ENCODE data around the gene HHAT.
A peak's percentile ranks its signal among the peaks of the same experiment; 100 is the strongest.

The HHAT gene

GRCh38 chr1:210328746-210329503 is at the start of gene HHAT:
Gene HHAT (plus strand): TSS chr1:210328902. CDS start chr1:210348976, 20,074 bp downstream.
- Histone ChIP-seq H3K4me3 (peak within 1 kb of the TSS; percentile 49 to 84 (median 73)), H3K27ac (peak within 1 kb of the TSS; percentile 62 to 99 (median 96))

GRCh38 chr1:210280221-210280620 is 48.5 kb upstream of the HHAT start:
- Histone ChIP-seq H3K4me3 (no peak overlapping the region), H3K27ac (no peak overlapping the region)

GRCh38 chr1:210288116-210288515 is 40.6 kb upstream of the HHAT start:
- Histone ChIP-seq H3K27ac (no peak overlapping the region), H3K4me3 (no peak overlapping the region)

- H3K4me3 ChIP-seq: no peak overlapping the region
Measured at GRCh38 chr1:210289248-210289647, 39.5 kb upstream of the HHAT start.

GRCh38 chr1:210291081-210291764 is 37.5 kb upstream of the HHAT start:
- Histone ChIP-seq H3K27ac (peak overlapping the region in 4 of 21 experiments; percentile 4 to 90 (median 56)), H3K4me3 (no peak overlapping the region)

More at GRCh38 chr1:210289248-210289647, 39.5 kb upstream of the HHAT start:
- H3K27ac ChIP-seq: no peak overlapping the region

- peak overlapping the region in 20 of 21 experiments; percentile 44 to 90 (median 76) for H3K27ac ChIP-seq
- H3K4me3 ChIP-seq: peak overlapping the region; percentile 14 to 46 (median 32)
Measured at GRCh38 chr1:210291786-210292230, 36.9 kb upstream of the HHAT start.

- peak overlapping the region in 20 of 21 experiments; percentile 44 to 90 (median 76) for H3K27ac ChIP-seq
- H3K4me3 ChIP-seq: peak overlapping the region; percentile 14 to 46 (median 32)
Measured at GRCh38 chr1:210292231-210292871, 36.4 kb upstream of the HHAT start.

GRCh38 chr1:210293171-210293607 is 35.5 kb upstream of the HHAT start:
- Histone ChIP-seq H3K27ac (peak overlapping the region in 17 of 21 experiments; percentile 51 to 90 (median 80)), H3K4me3 (peak overlapping the region in 1 of 7 experiments; percentile 22)

- Histone ChIP-seq H3K27ac (peak overlapping the region in 20 of 21 experiments; percentile 5 to 84 (median 56)), H3K4me3 (no peak overlapping the region)
Measured at GRCh38 chr1:210294999-210295745, 33.5 kb upstream of the HHAT start.

- Histone ChIP-seq H3K4me3 (no peak overlapping the region), H3K27ac (peak overlapping the region in 1 of 21 experiments; percentile 79)
Measured at GRCh38 chr1:210296682-210297081, 32.0 kb upstream of the HHAT start.

GRCh38 chr1:210298296-210298695 is 30.4 kb upstream of the HHAT start:
- H3K27ac ChIP-seq: no peak overlapping the region

GRCh38 chr1:210298936-210299335 is 29.8 kb upstream of the HHAT start:
- Histone ChIP-seq H3K27ac (peak overlapping the region in 1 of 21 experiments; percentile 74), H3K4me3 (no peak overlapping the region)

More at GRCh38 chr1:210298296-210298695, 30.4 kb upstream of the HHAT start:
- H3K4me3 ChIP-seq: no peak overlapping the region

- H3K27ac ChIP-seq: peak overlapping the region in 5 of 21 experiments; percentile 11 to 74 (median 41)
Measured at GRCh38 chr1:210299501-210299900, 29.2 kb upstream of the HHAT start.

GRCh38 chr1:210300923-210301614 is 27.6 kb upstream of the HHAT start:
- Histone ChIP-seq H3K27ac (peak overlapping the region in 9 of 21 experiments; percentile 6 to 74 (median 29)), H3K4me3 (no peak overlapping the region)

More at GRCh38 chr1:210299501-210299900, 29.2 kb upstream of the HHAT start:
- H3K4me3 ChIP-seq: no peak overlapping the region

GRCh38 chr1:210301615-210302000 is 27.1 kb upstream of the HHAT start:
- Histone ChIP-seq H3K27ac (peak overlapping the region in 7 of 21 experiments; percentile 16 to 64 (median 41)), H3K4me3 (no peak overlapping the region)

- H3K4me3 ChIP-seq: no peak overlapping the region
- peak overlapping the region in 6 of 21 experiments; percentile 2 to 63 (median 35) for H3K27ac ChIP-seq
Measured at GRCh38 chr1:210302501-210302900, 26.2 kb upstream of the HHAT start.

GRCh38 chr1:210303391-210303790 is 25.3 kb upstream of the HHAT start:
- Histone ChIP-seq H3K27ac (no peak overlapping the region), H3K4me3 (no peak overlapping the region)

- Histone ChIP-seq H3K27ac (peak overlapping the region in 2 of 21 experiments; percentile 40 to 59), H3K4me3 (no peak overlapping the region)
Measured at GRCh38 chr1:210310562-210311153, 18.0 kb upstream of the HHAT start.

Data from skin epidermis (tissue), 12 donors.